HepG2 (cell line): Measurements from ENCODE around the gene SNAI1. TPM values are rescaled to one million over a fixed set of nuclear protein-coding genes. Genes with fewer than 3 reads are reported as not detected.

Source experiments
- CC2D1A ChIP-seq: sonication (generic); formaldehyde crosslinking; IDR thresholded peaks from 2 replicates; pipeline ENCODE4 v1.8.1; 2023; ENCODE audit warnings: mild to moderate bottlenecking, missing genetic modification reagents
- CENPX ChIP-seq: sonication (generic); formaldehyde crosslinking; IDR thresholded peaks from 2 replicates; pipeline ENCODE4 v1.9.0; 2021; ENCODE audit warnings: mild to moderate bottlenecking, missing genetic modification reagents, moderate library complexity
- CHD2 ChIP-seq: IDR thresholded peaks from 2 replicates; pipeline ENCODE4 v1.6.1; 2011; ENCODE audit warnings: low read depth, low read length, improper control_type of control experiment
- HMG20B ChIP-seq: conservative IDR thresholded peaks from 2 replicates; pipeline ENCODE4 v1.6.1; 2016; ENCODE audit warnings: missing genetic modification reagents, missing compliant biosample characterization
- IRX3 ChIP-seq: sonication (generic); formaldehyde crosslinking; IDR thresholded peaks from 2 replicates; pipeline ENCODE4 v1.8.1; 2023; ENCODE audit warnings: mild to moderate bottlenecking, low read depth, missing genetic modification reagents, borderline replicate concordance
- KLF9 ChIP-seq: IDR thresholded peaks from 2 replicates; pipeline ENCODE4 v1.6.1; 2016; ENCODE audit warnings: low read depth
- MAZ ChIP-seq, 2 experiments: sonication (generic) in 1 of 2; formaldehyde crosslinking in 1 of 2; IDR thresholded peaks; 2 replicates each; pipeline versions ENCODE4 v1.5.0 to v1.6.1; 2012 to 2020; ENCODE audit warnings: low read depth in 2 of 2, mild to moderate bottlenecking in 2 of 2, borderline replicate concordance in 1 of 2, improper control_type of control experiment in 1 of 2, low read length in 1 of 2, missing genetic modification reagents in 1 of 2, moderate library complexity in 1 of 2
- PCBP1 ChIP-seq: fragments of 200-400 bp; formaldehyde crosslinking; IDR thresholded peaks from 2 replicates; pipeline ENCODE4 v1.6.1; 2017; ENCODE audit warnings: mild to moderate bottlenecking, low read depth, low read length, borderline replicate concordance
- POLR2AphosphoS5 ChIP-seq: IDR thresholded peaks from 2 replicates; pipeline ENCODE4 v1.6.1; 2012; ENCODE audit warnings: low read depth, low read length
- SP140L ChIP-seq: sonication (generic); formaldehyde crosslinking; IDR thresholded peaks from 2 replicates; pipeline ENCODE4 v1.4.0; 2020; ENCODE audit warnings: missing genetic modification reagents, borderline replicate concordance
- ZBTB21 ChIP-seq: sonication (generic); formaldehyde crosslinking; IDR thresholded peaks from 2 replicates; pipeline ENCODE4 v1.4.0; 2020; ENCODE audit warnings: missing genetic modification reagents
- ZC3H13 ChIP-seq: sonication (generic); formaldehyde crosslinking; IDR thresholded peaks from 2 replicates; pipeline ENCODE4 v1.8.1; 2023; ENCODE audit warnings: mild to moderate bottlenecking, missing genetic modification reagents, moderate library complexity
- ZNF274 ChIP-seq: sonication (generic); formaldehyde crosslinking; IDR thresholded peaks from 2 replicates; pipeline ENCODE4 v1.5.1; 2020; ENCODE audit warnings: mild to moderate bottlenecking, missing genetic modification reagents
- ZNF709 ChIP-seq: sonication (generic); formaldehyde crosslinking; IDR thresholded peaks from 2 replicates; pipeline ENCODE4 v1.5.0; 2020; ENCODE audit warnings: mild to moderate bottlenecking, missing genetic modification reagents
- ZNF788 ChIP-seq: sonication (generic); formaldehyde crosslinking; IDR thresholded peaks from 2 replicates; pipeline ENCODE4 v1.5.0; 2020; ENCODE audit warnings: mild to moderate bottlenecking, missing genetic modification reagents, borderline replicate concordance
- polyA plus RNA-seq, 8 experiments: library from polyadenylated mRNA; depleted of rRNA in 3 of 8; stranded (reverse) in 7 of 8; unstranded in 1 of 8; fragments of >200 nt; fragmentation: Illumina TruSeq in 4 of 8; extraction: Trizol in 4 of 8; gene quantifications; 2 replicates each; pipeline versions ENCODE4 v1.2.1 to v1.2.3, GENCODE V29; 2011 to 2016; ENCODE audit warnings: low read depth in 4 of 8, missing spikeins in 1 of 8, mixed read lengths in 1 of 8; ENCODE audit not compliant: insufficient read depth in 1 of 8
- total RNA-seq, 5 experiments: library from RNA; depleted of rRNA; stranded (reverse); fragments of >200 nt; fragmentation: Illumina TruSeq; extraction: Trizol; gene quantifications; 2 replicates each; pipeline ENCODE4 v1.2.3, GENCODE V29; 2016; ENCODE audit warnings: low read depth in 1 of 5
- TF ChIP-seq, protein P1 (sequence below): IDR thresholded peaks from 2 replicates; pipeline ENCODE4 v1.6.1; 2016; ENCODE audit warnings: missing biosample characterization, missing genetic modification reagents, low read depth
- TF ChIP-seq, protein P2 (sequence below): sonication (generic); formaldehyde crosslinking; IDR thresholded peaks from 2 replicates; pipeline ENCODE4 v1.4.0; 2020; ENCODE audit warnings: missing genetic modification reagents, borderline replicate concordance

SNAI1 gene
- total and polyA plus RNA-seq, 2 of the 13 experiments (the other 11 are each of a cell fraction or from before 2014, with no cell fraction given), result 1.3 to 1.4 TPM

DNA sequence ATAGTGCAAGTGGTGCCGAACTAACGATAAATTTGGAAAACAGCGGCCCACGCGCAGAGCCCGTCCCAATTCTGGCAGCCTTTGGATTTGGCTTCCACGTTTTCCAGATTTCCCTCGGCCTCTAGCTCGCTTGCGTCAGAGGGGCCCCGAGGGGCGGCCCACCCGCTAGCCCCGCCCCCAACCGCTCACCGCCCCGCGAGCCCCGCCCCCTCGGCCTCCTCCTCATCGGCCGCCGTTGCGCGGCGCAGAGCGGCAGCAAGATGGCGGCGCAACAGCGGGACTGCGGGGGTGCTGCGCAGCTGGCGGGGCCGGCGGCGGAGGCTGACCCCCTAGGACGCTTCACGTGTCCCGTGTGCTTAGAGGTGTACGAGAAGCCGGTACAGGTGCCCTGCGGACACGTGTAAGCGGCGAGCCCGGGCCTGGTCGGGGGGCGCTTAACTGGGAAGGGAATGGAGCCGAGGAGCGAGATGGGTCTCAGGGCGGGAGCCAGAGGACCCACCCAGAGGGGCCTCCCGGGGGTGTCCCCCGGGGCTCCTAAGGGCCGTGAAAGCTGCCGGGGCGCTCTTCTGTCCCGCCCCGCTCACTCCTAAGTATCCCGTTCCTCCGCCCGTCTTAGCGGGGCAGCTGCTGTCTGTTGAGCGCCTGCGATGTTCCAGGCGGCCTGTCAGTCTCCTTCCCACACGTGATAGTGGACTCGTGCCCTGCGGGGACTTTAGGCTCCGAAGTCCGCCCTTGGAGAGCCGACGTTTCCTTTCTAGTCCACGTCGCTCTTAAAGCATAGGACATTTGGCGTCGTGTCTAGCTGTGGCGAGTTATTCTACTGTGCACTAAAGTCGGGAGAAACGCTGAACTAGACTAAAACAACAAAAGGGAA, 46.4 kb upstream of the SNAI1 start, which contains the start of gene RNF114 (continued):
- TF ChIP-seq, protein P1, sequence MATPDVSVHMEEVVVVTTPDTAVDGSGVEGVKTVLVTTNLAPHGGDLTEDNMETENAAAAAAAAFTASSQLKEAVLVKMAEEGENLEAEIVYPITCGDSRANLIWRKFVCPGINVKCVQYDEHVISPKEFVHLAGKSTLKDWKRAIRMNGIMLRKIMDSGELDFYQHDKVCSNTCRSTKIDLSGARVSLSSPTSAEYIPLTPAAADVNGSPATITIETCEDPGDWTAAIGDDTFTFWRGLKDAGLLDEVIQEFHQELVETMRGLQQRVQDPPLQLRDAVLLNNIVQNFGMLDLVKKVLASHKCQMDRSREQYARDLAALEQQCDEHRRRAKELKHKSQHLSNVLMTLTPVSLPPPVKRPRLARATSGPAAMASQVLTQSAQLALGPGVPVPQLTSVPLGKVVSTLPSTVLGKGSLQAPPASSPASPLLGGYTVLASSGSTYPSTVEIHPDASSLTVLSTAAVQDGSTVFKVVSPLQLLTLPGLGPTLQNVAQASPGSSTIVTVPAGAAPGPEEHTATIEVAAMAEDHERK (CRISPR knock-in tag), result peak; percentile 66
- TF ChIP-seq SP140L (no peak), MAZ (IDR thresholded peaks at IDR 0.05; ENCODE audit: borderline replicate concordance, low read depth, low read length) (peak; percentile 32; the same call in 1 of the 2 replicates), MAZ (CRISPR knock-in tag; IDR thresholded peaks at IDR 0.05; ENCODE audit: low read depth) (peak; percentile 94), IRX3 (CRISPR knock-in tag) (peak; percentile 37; the same call in 1 of the 2 replicates), HMG20B (0 out of 2 replicates have a peak, but pooled peaks have one; percentile 10), PCBP1 (0 out of 2 replicates have a peak, but pooled peaks have one; percentile 30), KLF9 (CRISPR knock-in tag) (peak; percentile 90), ZNF709 (CRISPR knock-in tag) (peak; percentile 65), ZNF274 (CRISPR knock-in tag) (peak; percentile 76; the same call in 1 of the 2 replicates), CC2D1A (CRISPR knock-in tag) (no peak), ZBTB21 (peak; percentile 44; the same call in 1 of the 2 replicates), CENPX (no peak), CHD2 (0 out of 2 replicates have a peak, but pooled peaks have one; percentile 8), POLR2AphosphoS5 (peak; percentile 94), ZNF788 (peak; percentile 95; the same call in 1 of the 2 replicates), ZC3H13 (peak; percentile 71; the same call in 1 of the 2 replicates)
- TF ChIP-seq, protein P2, sequence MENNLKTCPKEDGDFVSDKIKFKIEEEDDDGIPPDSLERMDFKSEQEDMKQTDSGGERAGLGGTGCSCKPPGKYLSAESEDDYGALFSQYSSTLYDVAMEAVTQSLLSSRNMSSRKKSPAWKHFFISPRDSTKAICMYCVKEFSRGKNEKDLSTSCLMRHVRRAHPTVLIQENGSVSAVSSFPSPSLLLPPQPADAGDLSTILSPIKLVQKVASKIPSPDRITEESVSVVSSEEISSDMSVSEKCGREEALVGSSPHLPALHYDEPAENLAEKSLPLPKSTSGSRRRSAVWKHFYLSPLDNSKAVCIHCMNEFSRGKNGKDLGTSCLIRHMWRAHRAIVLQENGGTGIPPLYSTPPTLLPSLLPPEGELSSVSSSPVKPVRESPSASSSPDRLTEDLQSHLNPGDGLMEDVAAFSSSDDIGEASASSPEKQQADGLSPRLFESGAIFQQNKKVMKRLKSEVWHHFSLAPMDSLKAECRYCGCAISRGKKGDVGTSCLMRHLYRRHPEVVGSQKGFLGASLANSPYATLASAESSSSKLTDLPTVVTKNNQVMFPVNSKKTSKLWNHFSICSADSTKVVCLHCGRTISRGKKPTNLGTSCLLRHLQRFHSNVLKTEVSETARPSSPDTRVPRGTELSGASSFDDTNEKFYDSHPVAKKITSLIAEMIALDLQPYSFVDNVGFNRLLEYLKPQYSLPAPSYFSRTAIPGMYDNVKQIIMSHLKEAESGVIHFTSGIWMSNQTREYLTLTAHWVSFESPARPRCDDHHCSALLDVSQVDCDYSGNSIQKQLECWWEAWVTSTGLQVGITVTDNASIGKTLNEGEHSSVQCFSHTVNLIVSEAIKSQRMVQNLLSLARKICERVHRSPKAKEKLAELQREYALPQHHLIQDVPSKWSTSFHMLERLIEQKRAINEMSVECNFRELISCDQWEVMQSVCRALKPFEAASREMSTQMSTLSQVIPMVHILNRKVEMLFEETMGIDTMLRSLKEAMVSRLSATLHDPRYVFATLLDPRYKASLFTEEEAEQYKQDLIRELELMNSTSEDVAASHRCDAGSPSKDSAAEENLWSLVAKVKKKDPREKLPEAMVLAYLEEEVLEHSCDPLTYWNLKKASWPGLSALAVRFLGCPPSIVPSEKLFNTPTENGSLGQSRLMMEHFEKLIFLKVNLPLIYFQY, result peak; percentile 65; the same call in 1 of the 2 replicates
